ENCODE results near the gene PRDM2.

DNA sequence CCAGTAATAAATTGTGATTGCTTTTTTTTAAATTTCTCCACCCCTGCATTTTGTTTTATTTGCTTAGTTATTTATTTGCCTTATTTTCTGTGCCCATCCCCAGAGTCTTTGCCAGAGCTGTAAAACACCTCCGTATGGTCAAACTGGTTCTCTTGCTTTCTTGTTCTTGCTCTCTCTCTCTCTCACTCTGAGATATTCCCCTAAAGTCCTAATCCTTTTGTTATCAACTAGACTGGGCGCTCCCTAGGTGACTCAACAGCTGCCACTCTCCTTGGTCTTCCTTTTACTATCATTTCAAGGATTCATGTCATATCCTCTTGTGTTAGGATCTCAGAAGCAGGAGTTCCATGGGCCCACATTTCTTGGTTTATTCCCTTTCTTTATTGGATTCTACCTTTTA, 160.0 kb downstream of the PRDM2 start:
- TF ChIP-seq ZNF468 (CRISPR knock-in tag; IDR thresholded peaks at IDR 0.05) (no peak), POLR2AphosphoS5 (IDR thresholded peaks at IDR 0.05; ENCODE audit: low read depth, low read length) (no peak), ZSCAN22 (CRISPR knock-in tag; IDR thresholded peaks at IDR 0.05) (no peak), PCBP2 (optimal IDR thresholded peaks at IDR 0.05; ENCODE audit: low read depth, low read length, poor library complexity, severe bottlenecking) (no peak), KLF16 (CRISPR knock-in tag; IDR thresholded peaks at IDR 0.05) (no peak)
- TF ChIP-seq, protein P1, sequence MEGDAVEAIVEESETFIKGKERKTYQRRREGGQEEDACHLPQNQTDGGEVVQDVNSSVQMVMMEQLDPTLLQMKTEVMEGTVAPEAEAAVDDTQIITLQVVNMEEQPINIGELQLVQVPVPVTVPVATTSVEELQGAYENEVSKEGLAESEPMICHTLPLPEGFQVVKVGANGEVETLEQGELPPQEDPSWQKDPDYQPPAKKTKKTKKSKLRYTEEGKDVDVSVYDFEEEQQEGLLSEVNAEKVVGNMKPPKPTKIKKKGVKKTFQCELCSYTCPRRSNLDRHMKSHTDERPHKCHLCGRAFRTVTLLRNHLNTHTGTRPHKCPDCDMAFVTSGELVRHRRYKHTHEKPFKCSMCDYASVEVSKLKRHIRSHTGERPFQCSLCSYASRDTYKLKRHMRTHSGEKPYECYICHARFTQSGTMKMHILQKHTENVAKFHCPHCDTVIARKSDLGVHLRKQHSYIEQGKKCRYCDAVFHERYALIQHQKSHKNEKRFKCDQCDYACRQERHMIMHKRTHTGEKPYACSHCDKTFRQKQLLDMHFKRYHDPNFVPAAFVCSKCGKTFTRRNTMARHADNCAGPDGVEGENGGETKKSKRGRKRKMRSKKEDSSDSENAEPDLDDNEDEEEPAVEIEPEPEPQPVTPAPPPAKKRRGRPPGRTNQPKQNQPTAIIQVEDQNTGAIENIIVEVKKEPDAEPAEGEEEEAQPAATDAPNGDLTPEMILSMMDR (CRISPR knock-in tag; IDR thresholded peaks at IDR 0.05), result no peak
- TF ChIP-seq, protein P2, sequence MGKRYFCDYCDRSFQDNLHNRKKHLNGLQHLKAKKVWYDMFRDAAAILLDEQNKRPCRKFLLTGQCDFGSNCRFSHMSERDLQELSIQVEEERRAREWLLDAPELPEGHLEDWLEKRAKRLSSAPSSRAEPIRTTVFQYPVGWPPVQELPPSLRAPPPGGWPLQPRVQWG (CRISPR knock-in tag; IDR thresholded peaks at IDR 0.05; ENCODE audit: borderline replicate concordance, low read depth), result no peak

Measured in HepG2 (cell line).